ENCODE data around the gene KIF26B. TPM values are rescaled to one million over a fixed set of nuclear protein-coding genes. Genes with fewer than 3 reads are reported as not detected.

KIF26B gene
- total RNA-seq, 1 donor from 2014 or later = 2.1 TPM

DNA sequence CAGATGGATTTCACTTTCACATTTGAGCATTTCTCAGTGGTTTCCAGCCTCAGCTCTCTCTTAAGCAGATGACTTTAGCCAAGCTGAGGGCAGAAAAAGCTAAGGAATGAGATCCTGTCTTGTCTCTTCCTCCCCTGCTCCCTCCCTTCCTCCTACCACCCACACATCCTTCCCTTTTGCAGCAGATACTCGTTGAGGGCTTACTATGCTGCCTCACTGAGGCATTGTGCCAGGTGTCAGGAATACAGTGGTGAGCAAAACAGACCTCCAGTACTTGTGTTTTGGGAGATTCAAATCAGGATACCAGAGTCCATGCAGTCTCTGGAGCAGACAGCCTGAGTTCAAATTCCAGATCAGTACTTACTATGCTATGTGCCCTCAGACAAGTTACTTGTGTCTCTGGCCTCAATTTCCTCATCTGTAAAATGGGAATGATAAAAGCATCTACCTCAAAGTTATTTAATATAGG, 43.2 kb downstream of the KIF26B start:
- Histone ChIP-seq H3K4me3 (ENCODE audit: low read depth, low read length) (no peak overlapping the region), H3K27me3 (ENCODE audit: control insufficient read depth, insufficient read depth, low read length) (no peaks in the 10 kb centered on the region), H3K36me3 (ENCODE audit: control insufficient read depth, insufficient read depth, low read length) (no peaks in the 10 kb centered on the region)
- DNase-seq (ENCODE audit: low read depth) (peak; percentile 6), FAIRE-seq (no peak)
- TF ChIP-seq, protein P1, sequence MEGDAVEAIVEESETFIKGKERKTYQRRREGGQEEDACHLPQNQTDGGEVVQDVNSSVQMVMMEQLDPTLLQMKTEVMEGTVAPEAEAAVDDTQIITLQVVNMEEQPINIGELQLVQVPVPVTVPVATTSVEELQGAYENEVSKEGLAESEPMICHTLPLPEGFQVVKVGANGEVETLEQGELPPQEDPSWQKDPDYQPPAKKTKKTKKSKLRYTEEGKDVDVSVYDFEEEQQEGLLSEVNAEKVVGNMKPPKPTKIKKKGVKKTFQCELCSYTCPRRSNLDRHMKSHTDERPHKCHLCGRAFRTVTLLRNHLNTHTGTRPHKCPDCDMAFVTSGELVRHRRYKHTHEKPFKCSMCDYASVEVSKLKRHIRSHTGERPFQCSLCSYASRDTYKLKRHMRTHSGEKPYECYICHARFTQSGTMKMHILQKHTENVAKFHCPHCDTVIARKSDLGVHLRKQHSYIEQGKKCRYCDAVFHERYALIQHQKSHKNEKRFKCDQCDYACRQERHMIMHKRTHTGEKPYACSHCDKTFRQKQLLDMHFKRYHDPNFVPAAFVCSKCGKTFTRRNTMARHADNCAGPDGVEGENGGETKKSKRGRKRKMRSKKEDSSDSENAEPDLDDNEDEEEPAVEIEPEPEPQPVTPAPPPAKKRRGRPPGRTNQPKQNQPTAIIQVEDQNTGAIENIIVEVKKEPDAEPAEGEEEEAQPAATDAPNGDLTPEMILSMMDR (IDR thresholded peaks at IDR 0.05; ENCODE audit: insufficient read depth, low read length, severe bottlenecking) = no peak

DNA sequence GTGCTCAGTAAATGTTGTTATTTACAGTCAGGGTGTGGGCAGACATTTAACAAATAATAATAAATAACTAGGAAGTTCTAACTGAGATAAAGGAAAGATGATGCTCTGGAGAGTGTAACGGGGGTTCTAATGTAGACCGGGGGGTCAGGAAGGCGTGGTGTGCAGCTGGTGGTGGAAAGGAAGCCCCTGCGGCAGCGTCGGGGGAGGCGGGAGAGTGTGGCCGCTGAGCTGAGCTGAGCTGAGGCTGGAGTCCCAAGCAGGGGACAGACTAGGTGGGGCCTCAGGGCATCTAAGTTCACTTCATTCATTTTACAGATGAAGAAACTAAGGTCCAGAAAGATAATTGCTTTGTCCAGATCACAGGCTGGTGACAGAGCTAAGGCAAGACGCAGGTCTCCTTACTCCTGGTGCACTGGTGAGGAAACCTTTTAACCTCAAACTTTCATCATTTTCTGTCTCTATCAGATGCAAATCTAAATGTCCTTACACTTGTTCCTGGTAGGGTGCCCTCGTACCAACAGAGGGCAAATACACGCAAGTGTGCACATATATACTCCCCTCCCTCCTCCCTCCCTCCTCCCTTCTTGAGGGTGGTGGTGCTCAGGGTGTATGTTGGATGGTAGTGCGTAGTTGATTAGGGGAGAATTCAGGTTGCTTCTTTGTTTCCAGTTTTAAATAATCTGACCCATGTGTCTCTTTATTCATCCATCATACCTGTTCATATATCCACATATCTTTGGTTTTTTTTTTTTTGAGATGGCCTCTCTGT, 44.1 kb downstream of the KIF26B start:
- Histone ChIP-seq H3K4me3 (ENCODE audit: low read depth, low read length) (no peak overlapping the region), H3K27me3 (ENCODE audit: control insufficient read depth, insufficient read depth, low read length) (no peaks in the 10 kb centered on the region), H3K36me3 (ENCODE audit: control insufficient read depth, insufficient read depth, low read length) (no peaks in the 10 kb centered on the region)
- DNase-seq (ENCODE audit: low read depth) (no peak), FAIRE-seq (no peak)
- TF ChIP-seq, protein P1 (IDR thresholded peaks at IDR 0.05; ENCODE audit: insufficient read depth, low read length, severe bottlenecking) = no peak

DNA sequence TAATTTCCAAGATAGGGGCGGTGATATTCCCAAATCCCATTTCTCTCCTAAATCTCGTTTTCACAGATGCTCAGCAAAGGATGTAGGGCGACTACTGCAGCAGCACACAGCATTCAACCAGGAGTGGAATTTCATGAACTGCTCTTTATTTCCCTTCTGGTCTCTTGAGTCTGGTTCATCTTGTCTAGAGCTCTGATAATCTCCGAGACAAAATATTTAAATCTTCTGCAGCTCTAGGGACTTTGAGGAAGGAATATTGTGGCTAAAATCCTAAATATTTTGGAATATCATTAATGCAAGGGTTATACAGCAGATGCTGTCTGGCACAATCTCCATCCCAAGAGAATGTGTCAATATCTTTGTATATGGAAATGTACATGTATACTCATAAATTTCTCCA, 45.4 kb downstream of the KIF26B start:
- H3K36me3 ChIP-seq (ENCODE audit: control insufficient read depth, insufficient read depth, low read length) = no peaks in the 10 kb centered on the region
- TF ChIP-seq, protein P1 (IDR thresholded peaks at IDR 0.05; ENCODE audit: insufficient read depth, low read length, severe bottlenecking) = no peak
- H3K27me3 ChIP-seq (ENCODE audit: control insufficient read depth, insufficient read depth, low read length) = no peaks in the 10 kb centered on the region
- H3K4me3 ChIP-seq (ENCODE audit: low read depth, low read length) = no peak overlapping the region
- DNase-seq (ENCODE audit: low read depth) (no peak), FAIRE-seq (no peak)

DNA sequence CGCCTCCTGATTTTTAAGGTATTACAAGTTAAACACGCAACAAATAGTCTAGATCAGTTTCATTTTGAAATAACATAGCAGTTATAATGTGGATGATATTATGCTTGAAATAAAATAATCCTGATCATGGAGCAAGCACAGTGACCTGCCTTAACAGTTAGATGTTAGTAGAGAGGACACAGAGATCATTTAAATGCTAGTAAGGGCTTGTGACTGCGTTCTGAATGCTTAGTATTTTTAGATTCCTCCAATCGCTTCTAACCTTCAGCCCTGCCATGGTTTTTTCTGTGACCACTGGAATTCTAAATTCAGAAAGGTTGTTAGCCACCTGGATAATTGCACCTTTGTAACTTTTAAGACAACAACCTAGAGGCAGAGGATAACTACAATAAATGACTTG, 46.4 kb downstream of the KIF26B start:
- TF ChIP-seq, protein P1 (IDR thresholded peaks at IDR 0.05; ENCODE audit: insufficient read depth, low read length, severe bottlenecking) = no peak
- Histone ChIP-seq H3K4me3 (ENCODE audit: low read depth, low read length) (no peak overlapping the region), H3K27me3 (ENCODE audit: control insufficient read depth, insufficient read depth, low read length) (no peaks in the 10 kb centered on the region), H3K36me3 (ENCODE audit: control insufficient read depth, insufficient read depth, low read length) (no peaks in the 10 kb centered on the region)
- FAIRE-seq = no peak
- DNase-seq (ENCODE audit: low read depth) = no peak

DNA sequence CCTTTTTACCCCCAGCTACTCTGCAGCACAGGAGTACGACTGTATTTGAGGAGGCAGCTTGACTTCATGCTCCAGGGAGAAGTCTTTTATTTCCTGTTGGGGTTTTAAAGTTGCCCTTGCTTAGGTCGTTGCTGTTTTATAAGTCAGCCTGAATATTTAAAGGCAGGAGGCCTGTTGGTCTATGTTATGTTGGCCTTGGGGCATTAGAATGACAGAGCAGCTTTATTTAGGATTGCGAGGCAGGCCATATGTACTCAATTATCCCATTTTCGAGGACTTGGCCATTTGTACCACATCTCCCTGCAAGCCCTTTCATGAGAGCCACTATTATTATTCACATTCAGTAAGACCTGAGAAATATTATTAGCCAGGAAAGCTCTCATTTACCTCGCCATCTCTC, 47.0 kb downstream of the KIF26B start:
- Histone ChIP-seq H3K36me3 (ENCODE audit: control insufficient read depth, insufficient read depth, low read length) (no peaks in the 10 kb centered on the region), H3K27me3 (ENCODE audit: control insufficient read depth, insufficient read depth, low read length) (no peaks in the 10 kb centered on the region)
- no peak for FAIRE-seq

More for the DNA sequence above, 47.0 kb downstream of the KIF26B start:
- H3K4me3 ChIP-seq (ENCODE audit: low read depth, low read length) = no peak overlapping the region
- TF ChIP-seq, protein P1 (IDR thresholded peaks at IDR 0.05; ENCODE audit: insufficient read depth, low read length, severe bottlenecking) = no peak
- no peak for DNase-seq (ENCODE audit: low read depth)

Data from bronchial epithelial cell (primary cell).